Cortex of kidney (tissue), 1 donor: ENCODE data around the gene KIRREL1.
"Not testable (repeated sequence)": the region's sequence is repeated elsewhere in the genome, so short reads cannot be mapped to it uniquely, and the experiment has no call there.

Experiments
- DNase-seq: peaks from one replicate; lab custom pipeline; 2025; lab: John Stamatoyannopoulos, UW

KIRREL1 gene

GRCh38 chr1:158105352-158106095, 112.1 kb downstream of the KIRREL1 start:
- DNase-seq = no peak

GRCh38 chr1:158107916-158108315, 114.5 kb downstream of the KIRREL1 start:
- no peak for DNase-seq

GRCh38 chr1:158112994-158113758, 119.7 kb downstream of the KIRREL1 start:
- DNase-seq = no peak

GRCh38 chr1:158113759-158114127, 120.3 kb downstream of the KIRREL1 start:
- DNase-seq = no peak

GRCh38 chr1:158115126-158115525, 121.7 kb downstream of the KIRREL1 start:
- DNase-seq = no peak

- no peak for DNase-seq
These were observed 123.1 kb downstream of the KIRREL1 start for GRCh38 chr1:158116311-158117167.

- DNase-seq = no peak
These were observed 124.6 kb downstream of the KIRREL1 start for GRCh38 chr1:158117854-158118704.

- DNase-seq = no peak
These were observed 125.4 kb downstream of the KIRREL1 start for GRCh38 chr1:158118713-158119402.

- no peak for DNase-seq
These were observed 126.7 kb downstream of the KIRREL1 start for GRCh38 chr1:158119976-158120653.

GRCh38 chr1:158121604-158122254, 128.3 kb downstream of the KIRREL1 start:
- DNase-seq = no peak

GRCh38 chr1:158122833-158123388, 129.5 kb downstream of the KIRREL1 start:
- no peak for DNase-seq

GRCh38 chr1:158124034-158124433, 130.6 kb downstream of the KIRREL1 start:
- no peak for DNase-seq

GRCh38 chr1:158124999-158125398, 131.6 kb downstream of the KIRREL1 start:
- no peak for DNase-seq

GRCh38 chr1:158126425-158126824, 133.0 kb downstream of the KIRREL1 start:
- no peak for DNase-seq

GRCh38 chr1:158128531-158128930, 135.1 kb downstream of the KIRREL1 start:
- DNase-seq = not testable (repeated sequence)

- no peak for DNase-seq
These were observed 137.8 kb downstream of the KIRREL1 start for GRCh38 chr1:158131217-158131616.

- DNase-seq = no peak
These were observed 147.3 kb downstream of the KIRREL1 start for GRCh38 chr1:158140764-158141192.

GRCh38 chr1:158145173-158145719, 151.8 kb downstream of the KIRREL1 start:
- no peak for DNase-seq

- no peak for DNase-seq
These were observed 152.7 kb downstream of the KIRREL1 start for GRCh38 chr1:158146165-158146564.
